D721Med (cell line): ENCODE measurements around the gene FCSK.

Source experiments
- DNase-seq: peaks from one replicate; pipeline ENCODE4 v3.0.0; 2011; ENCODE audit warnings: low spot score; ENCODE audit not compliant: insufficient read length
- FAIRE-seq: peaks from 2 replicates; lab custom pipeline; 2011; peaks lifted over from hg19 to GRCh38; lab: Jason Lieb, UNC
- CTCF ChIP-seq: IDR thresholded peaks from 2 replicates; pipeline ENCODE4 v1.5.1; 2012; ENCODE audit warnings: mild to moderate bottlenecking, control low read depth; ENCODE audit not compliant: insufficient read depth; ENCODE audit errors: missing control alignments

The FCSK gene

GRCh38 chr16:70433458-70434103 lies 20.8 kb upstream of the FCSK start:
- no peak for DNase-seq
- no peak for TF ChIP-seq CTCF
- no peak for FAIRE-seq

GRCh38 chr16:70434484-70435260 lies 19.7 kb upstream of the FCSK start:
- no peak for TF ChIP-seq CTCF
- no peak for FAIRE-seq
- DNase-seq = no peak

GRCh38 chr16:70437017-70437581 lies 17.3 kb upstream of the FCSK start:
- no peak for TF ChIP-seq CTCF
- FAIRE-seq = no peak
- no peak for DNase-seq

- no peak for TF ChIP-seq CTCF
- DNase-seq (no peak), FAIRE-seq (no peak)
Observed at GRCh38 chr16:70437582-70438557, 16.5 kb upstream of the FCSK start.

- FAIRE-seq (no peak), DNase-seq (no peak)
- TF ChIP-seq CTCF = no peak
Observed at GRCh38 chr16:70438585-70438968, 15.8 kb upstream of the FCSK start.

GRCh38 chr16:70438969-70439862 lies 15.2 kb upstream of the FCSK start, which contains the start of gene ST3GAL2:
ST3GAL2 (minus strand) TSS chr16:70439100; CDS start chr16:70398530, 40,570 bp downstream.
- DNase-seq = peak; percentile 57
- no peak for FAIRE-seq
- no peak for TF ChIP-seq CTCF
